Small intestine (tissue), 7 donors: ENCODE results near the gene SBNO2. TPM values are rescaled to one million over a fixed set of nuclear protein-coding genes. Genes with fewer than 3 reads are reported as not detected.
"Not testable (repeated sequence)": the region's sequence is repeated elsewhere in the genome, so short reads cannot be mapped to it uniquely, and the experiment has no call there.

ENCODE experiments used
- DNase-seq, 2 donors: peaks; one replicate each; pipeline versions ENCODE4 v3.0.0 to v3.0.0-alpha.2; 2013
- FAIRE-seq: peaks from 2 replicates; lab custom pipeline; 2012; peaks lifted over from hg19 to GRCh38; lab: Jason Lieb, UNC
- H3K27ac ChIP-seq, 3 donors: one replicate each; pipeline ENCODE4 v1.5.1; 2013; ENCODE audit warnings: low read length in 2 of 3, mild to moderate bottlenecking in 2 of 3, control low read depth in 1 of 3, inconsistent platforms in 1 of 3, low read depth in 1 of 3, moderate library complexity in 1 of 3
- H3K27me3 ChIP-seq, 3 donors: one replicate each; pipeline ENCODE4 v1.6.1; 2013; ENCODE audit warnings: low read length in 3 of 3, inconsistent platforms in 1 of 3; ENCODE audit not compliant: control insufficient read depth in 3 of 3, insufficient read depth in 3 of 3
- H3K36me3 ChIP-seq, 3 donors: one replicate each; pipeline ENCODE4 v1.6.1; 2013; ENCODE audit warnings: low read length in 3 of 3, inconsistent platforms in 1 of 3, low read depth in 1 of 3, mild to moderate bottlenecking in 1 of 3, moderate library complexity in 1 of 3; ENCODE audit not compliant: control insufficient read depth in 3 of 3, insufficient read depth in 2 of 3
- H3K4me1 ChIP-seq, 3 donors: one replicate each; pipeline ENCODE4 v1.6.1; 2013; ENCODE audit warnings: low read length in 2 of 3, inconsistent platforms in 1 of 3, low read depth in 1 of 3, mild to moderate bottlenecking in 1 of 3, moderate library complexity in 1 of 3; ENCODE audit not compliant: control insufficient read depth in 3 of 3, insufficient read depth in 2 of 3
- H3K4me3 ChIP-seq, 3 donors: one replicate each; pipeline ENCODE4 v1.5.1; 2013; ENCODE audit warnings: low read length in 3 of 3, control low read depth in 1 of 3, inconsistent platforms in 1 of 3, low read depth in 1 of 3, mild to moderate bottlenecking in 1 of 3, moderate library complexity in 1 of 3
- H3K9me3 ChIP-seq, 2 donors: one replicate each; pipeline ENCODE4 v1.6.1; 2013; ENCODE audit warnings: low read depth in 1 of 2, low read length in 1 of 2; ENCODE audit not compliant: control insufficient read depth in 2 of 2, insufficient read depth in 1 of 2
- WGBS, 3 donors: extraction: QIAGEN DNeasy Blood & Tissue Kit; methylation state at CpG; one replicate each; pipeline ENCODE4 v1.1.7; 2013; 5-methylcytosine and 5-hydroxymethylcytosine counted together
- polyA plus RNA-seq, 4 donors: library from polyadenylated mRNA; stranded (reverse) in 3 of 4; unstranded in 1 of 4; fragments of 200-250 nt in 3 of 4; fragments of 120-200 nt in 1 of 4; gene quantifications; one replicate each; pipeline versions ENCODE4 v1.2.1 to v1.2.3, GENCODE V29; 2013
- donor health status: healthy with polysubstance abuse.
- donor health status: control.
- donor health status: control.
- donor health status: Bipolar disorder and iron deficiency.
- donor health status: healthy.

Gene SBNO2
- polyA plus RNA-seq, 4 donors: 19.7 to 32.1 (median 21.6) TPM

GRCh38 chr19:1211494-1212234 lies 37.6 kb upstream of the SBNO2 start:
- FAIRE-seq (no peak), DNase-seq (no peak)
- peak overlapping the region in 2 of 3 donors; percentile 6 to 8 for H3K27ac ChIP-seq
- 83 to 87% (median 86%) methylated on average over 32 to 33 of the region's 33 CpGs for WGBS, 3 donors
- H3K4me3 ChIP-seq: no peak overlapping the region
- no peaks in the 10 kb centered on the region for H3K9me3 ChIP-seq
- peaks cover 0 to 84% (median 0%) of the 10 kb centered on the region in 3 donors for H3K36me3 ChIP-seq
- peaks cover 4 to 59% (median 8%) of the 10 kb centered on the region in 3 donors for H3K4me1 ChIP-seq
- no peaks in the 10 kb centered on the region for H3K27me3 ChIP-seq

DNA sequence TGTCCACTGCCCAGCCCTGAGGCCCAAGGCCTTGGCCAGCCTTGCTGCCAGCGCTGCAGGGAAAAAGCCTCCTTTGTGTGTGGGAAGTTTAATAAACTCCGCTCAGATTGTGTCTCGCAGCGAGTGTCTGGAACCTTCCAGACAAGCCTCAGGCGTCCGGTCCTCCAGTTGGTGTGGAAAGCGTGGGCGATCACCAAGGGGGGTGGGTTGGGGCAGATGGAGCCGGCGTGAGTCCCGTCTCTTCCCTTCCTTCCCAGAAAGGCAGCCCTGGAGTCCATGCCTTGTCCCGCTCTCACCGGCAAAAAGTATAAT lies 36.1 kb upstream of the SBNO2 start:
- no peak for DNase-seq

GRCh38 chr19:1208830-1209229 lies 34.8 kb upstream of the SBNO2 start:
- DNase-seq: peak; percentile 94 to 99
- Histone ChIP-seq H3K4me1 (peaks cover under 1 to 48% (median 8%) of the 10 kb centered on the region in 3 donors), H3K27ac (peak overlapping the region; percentile 81 to 95 (median 91)), H3K36me3 (peaks cover 0 to 58% (median 0%) of the 10 kb centered on the region in 3 donors), H3K4me3 (peak overlapping the region in 2 of 3 donors; percentile 22 to 28)
- not testable (repeated sequence) for FAIRE-seq, H3K27me3 ChIP-seq, H3K9me3 ChIP-seq
- 16 to 60% (median 36%) methylated on average over 10 of the region's 10 CpGs for WGBS, 3 donors

More for the DNA sequence above, 36.1 kb upstream of the SBNO2 start:
- Histone ChIP-seq H3K27me3 (no peaks in the 10 kb centered on the region), H3K4me3 (no peak overlapping the region), H3K9me3 (no peaks in the 10 kb centered on the region), H3K4me1 (peaks cover 4 to 49% (median 8%) of the 10 kb centered on the region in 3 donors), H3K36me3 (peaks cover 0 to 72% (median 0%) of the 10 kb centered on the region in 3 donors), H3K27ac (peak overlapping the region in 1 of 3 donors; percentile 91)
- 90 to 96% (median 96%) methylated on average over 13 of the region's 13 CpGs for WGBS, 3 donors
- FAIRE-seq: no peak

- Histone ChIP-seq H3K27me3 (no peaks in the 10 kb centered on the region), H3K4me3 (peak overlapping the region; percentile 88 to 99 (median 93)), H3K36me3 (peaks cover 0 to 42% (median 0%) of the 10 kb centered on the region in 3 donors), H3K4me1 (peaks cover 0 to 44% (median 6%) of the 10 kb centered on the region in 3 donors), H3K9me3 (no peaks in the 10 kb centered on the region), H3K27ac (peak overlapping the region; percentile 89 to 95 (median 91))
- DNase-seq (peak in 1 of 2 donors; percentile 55), FAIRE-seq (no peak)
- WGBS, 3 donors: 1% methylated on average over 37 to 38 of the region's 38 CpGs
Measured at GRCh38 chr19:1206864-1207450, 32.9 kb upstream of the SBNO2 start.

GRCh38 chr19:1206150-1206863 lies 32.2 kb upstream of the SBNO2 start:
- H3K4me3 ChIP-seq: peak overlapping the region; percentile 88 to 99 (median 93)
- peaks cover 0 to 35% (median 0%) of the 10 kb centered on the region in 3 donors for H3K36me3 ChIP-seq
- H3K4me1 ChIP-seq: peaks cover 0 to 40% (median 6%) of the 10 kb centered on the region in 3 donors
- FAIRE-seq: no peak
- 1% methylated on average over 66 to 78 of the region's 78 CpGs for WGBS, 3 donors
- no peaks in the 10 kb centered on the region for H3K27me3 ChIP-seq
- peak overlapping the region; percentile 89 to 95 (median 91) for H3K27ac ChIP-seq
- H3K9me3 ChIP-seq: no peaks in the 10 kb centered on the region
- DNase-seq: no peak

GRCh38 chr19:1205114-1206099 lies 31.3 kb upstream of the SBNO2 start, which contains the start of gene STK11:
Gene STK11 (plus strand): TSS chr19:1205778. CDS start chr19:1206914, 1,136 bp downstream.
- FAIRE-seq (no peak), DNase-seq (peak; percentile 99)
- Histone ChIP-seq H3K4me1 (peaks cover 0 to 40% (median 6%) of the 10 kb centered on the region in 3 donors), H3K4me3 (peak within 1 kb of the TSS; percentile 88 to 99 (median 93)), H3K27me3 (no peaks in the 10 kb centered on the region), H3K9me3 (no peaks in the 10 kb centered on the region), H3K27ac (peak within 1 kb of the TSS; percentile 89 to 95 (median 91)), H3K36me3 (peaks cover 0 to 26% (median 0%) of the 10 kb centered on the region in 3 donors)
- 3 to 6% (median 5%) methylated on average over 59 to 114 of the region's 114 CpGs for WGBS, 3 donors

DNA sequence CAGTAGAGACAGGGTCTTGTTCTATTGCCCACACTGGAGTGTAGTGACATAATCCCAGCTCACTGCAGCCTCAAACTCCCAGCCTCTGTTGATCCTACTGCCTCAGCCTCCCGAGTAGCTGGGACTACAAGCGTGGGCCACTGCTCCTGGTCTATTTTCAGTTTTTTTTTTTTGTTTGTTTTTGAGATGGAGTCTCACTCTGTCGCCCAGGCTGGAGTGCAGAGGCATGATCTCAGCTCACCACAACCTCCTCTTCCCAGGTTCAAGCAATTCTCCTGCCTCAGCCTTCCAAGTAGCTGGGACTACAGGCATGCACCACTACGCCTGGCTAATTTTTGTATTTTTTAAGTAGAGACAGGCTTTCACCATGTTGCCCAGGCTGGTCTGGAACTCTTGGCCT lies 26.5 kb upstream of the SBNO2 start:
- H3K9me3 ChIP-seq, H3K36me3 ChIP-seq, H3K4me3 ChIP-seq, DNase-seq, H3K27ac ChIP-seq, FAIRE-seq, H3K27me3 ChIP-seq: not testable (repeated sequence)
- WGBS, 3 donors: 87 to 91% (median 90%) methylated on average over 4 of the region's 4 CpGs
- H3K4me1 ChIP-seq: peaks cover 0 to 24% (median 4%) of the 10 kb centered on the region in 3 donors
